NCI-H1092 treated with DMSO at 0.1 percent for 48 hours (cell line): ENCODE measurements around the gene MYL5.
"Not testable (repeated sequence)": the region's sequence is repeated elsewhere in the genome, so short reads cannot be mapped to it uniquely, and the experiment has no call there.

Experiments
- DNase-seq: peaks from one replicate; lab custom pipeline; 2025; lab: John Stamatoyannopoulos, UW

The MYL5 gene

GRCh38 chr4:725391-726234, 51.3 kb downstream of the MYL5 start:
- DNase-seq = no peak

GRCh38 chr4:726235-726787, 52.0 kb downstream of the MYL5 start:
- DNase-seq = no peak

GRCh38 chr4:726838-727237, 52.5 kb downstream of the MYL5 start:
- DNase-seq = no peak

GRCh38 chr4:727576-727975, 53.2 kb downstream of the MYL5 start:
- DNase-seq = no peak

GRCh38 chr4:729336-730315, 55.3 kb downstream of the MYL5 start:
- DNase-seq = no peak

GRCh38 chr4:730511-730910, 56.2 kb downstream of the MYL5 start:
- DNase-seq = no peak

GRCh38 chr4:730946-731904, 56.9 kb downstream of the MYL5 start:
- not testable (repeated sequence) for DNase-seq
